Neural progenitor cell (in vitro differentiated cells): Measurements from ENCODE around the gene HOXB9. TPM values are rescaled to one million over a fixed set of nuclear protein-coding genes. Genes with fewer than 3 reads are reported as not detected.

Experiments used
- DNase-seq: peaks from one replicate; pipeline ENCODE4 v3.0.0-alpha.2; 2016; ENCODE audit warnings: low spot score
- H2AFZ ChIP-seq: fragments of 200-600 bp; sonication (generic); replicated peaks from 2 replicates; pipeline ENCODE4 v1.6.1; 2016; ENCODE audit warnings: antibody characterized with exemption
- H3F3A ChIP-seq: fragments of 200-600 bp; sonication (generic); 2 replicates; pipeline ENCODE4 v1.6.1; 2016; ENCODE audit warnings: antibody characterized with exemption, low read depth
- H3K27ac ChIP-seq: fragments of 200-600 bp; sonication (generic); 2 replicates; pipeline ENCODE4 v1.5.1; 2016; ENCODE audit warnings: mild to moderate bottlenecking
- H3K27me3 ChIP-seq: fragments of 200-600 bp; sonication (generic); 2 replicates; pipeline ENCODE4 v1.6.1; 2016; ENCODE audit warnings: mild to moderate bottlenecking, moderate library complexity
- H3K36me3 ChIP-seq: fragments of 200-600 bp; sonication (generic); 2 replicates; pipeline ENCODE4 v1.5.1; 2016
- H3K4me1 ChIP-seq: fragments of 200-600 bp; sonication (generic); 2 replicates; pipeline ENCODE4 v1.6.1; 2016; ENCODE audit warnings: mixed run types
- H3K4me2 ChIP-seq: fragments of 200-600 bp; sonication (generic); 2 replicates; pipeline ENCODE4 v1.6.1; 2016
- H3K4me3 ChIP-seq: fragments of 200-600 bp; sonication (generic); 2 replicates; pipeline ENCODE4 v1.5.1; 2016
- H3K79me2 ChIP-seq: fragments of 200-600 bp; sonication (generic); 2 replicates; pipeline ENCODE4 v1.6.1; 2016; ENCODE audit warnings: low read depth
- H3K9ac ChIP-seq: fragments of 200-600 bp; sonication (generic); 2 replicates; pipeline ENCODE4 v1.6.1; 2016
- H3K9me3 ChIP-seq: fragments of 200-600 bp; sonication (generic); 2 replicates; pipeline ENCODE4 v1.5.1; 2016; ENCODE audit warnings: low read depth
- H4K20me1 ChIP-seq: fragments of 200-600 bp; sonication (generic); 2 replicates; pipeline ENCODE4 v1.6.1; 2016; ENCODE audit warnings: low read depth
- H3K27ac Mint-ChIP-seq: 3 replicates; pipeline ENCODE4 v1.8.0; 2021; ENCODE audit warnings: mixed read lengths
- H3K27me3 Mint-ChIP-seq: 2 replicates; pipeline ENCODE4 v1.8.0; 2022; ENCODE audit warnings: low read depth, mild to moderate bottlenecking, inconsistent platforms, moderate library complexity, mixed read lengths; ENCODE audit not compliant: insufficient read depth
- H3K36me3 Mint-ChIP-seq: 3 replicates; pipeline ENCODE4 v1.8.0; 2021; ENCODE audit warnings: mixed read lengths
- H3K4me1 Mint-ChIP-seq: 3 replicates; pipeline ENCODE4 v1.8.0; 2021; ENCODE audit warnings: mixed read lengths
- H3K4me3 Mint-ChIP-seq: 3 replicates; pipeline ENCODE4 v1.8.0; 2021; ENCODE audit warnings: mild to moderate bottlenecking, moderate library complexity, mixed read lengths
- H3K9me3 Mint-ChIP-seq: 3 replicates; pipeline ENCODE4 v1.8.0; 2020; ENCODE audit warnings: mixed read lengths
- CTCF ChIP-seq: fragments of 200-600 bp; sonication (generic); IDR thresholded peaks from 2 replicates; pipeline ENCODE4 v1.5.1; 2017; ENCODE audit warnings: antibody characterized with exemption, mild to moderate bottlenecking
- EZH2 ChIP-seq: fragments of 200-600 bp; sonication (generic); IDR thresholded peaks from 2 replicates; pipeline ENCODE4 v1.6.1; 2017; ENCODE audit warnings: antibody characterized with exemption, mild to moderate bottlenecking, moderate library complexity
- EZH2phosphoT487 ChIP-seq: fragments of 200-600 bp; sonication (generic); IDR thresholded peaks from 2 replicates; pipeline ENCODE4 v1.6.1; 2017; ENCODE audit warnings: antibody characterized with exemption
- total RNA-seq: library from RNA; depleted of rRNA; stranded (reverse); fragments of >200 nt; gene quantifications from 2 replicates; pipeline ENCODE4 v1.2.3, GENCODE V29; 2015; ENCODE audit warnings: low replicate concordance

HOXB9 gene
- total RNA-seq, 1 donor from 2014 or later = not detected

GRCh38 chr17:48612456-48612853 lies 13.7 kb downstream of the HOXB9 start:
- H3K36me3 Mint-ChIP-seq = no peaks in the 10 kb centered on the region
- H3K79me2 ChIP-seq = no peaks in the 10 kb centered on the region
- peaks cover 92% of the 10 kb centered on the region for H3K27me3 Mint-ChIP-seq
- H3K4me1 Mint-ChIP-seq = peaks cover 11% of the 10 kb centered on the region
- H3K9ac ChIP-seq = no peak overlapping the region
- no peak overlapping the region for H3K4me2 ChIP-seq
- peaks cover 9% of the 10 kb centered on the region for H3F3A ChIP-seq
- peaks cover 3% of the 10 kb centered on the region for H3K9me3 Mint-ChIP-seq
- no peak for TF ChIP-seq CTCF
- peak; percentile 97 for TF ChIP-seq EZH2
- peak; percentile 88 for TF ChIP-seq EZH2phosphoT487
- no peaks in the 10 kb centered on the region for H3K36me3 ChIP-seq
- no peaks in the 10 kb centered on the region for H3K4me1 ChIP-seq
- no peak overlapping the region for H3K27ac Mint-ChIP-seq
- H3K27me3 ChIP-seq = peaks cover 100% of the 10 kb centered on the region
- no peaks in the 10 kb centered on the region for H3K9me3 ChIP-seq
- DNase-seq = no peak
- no peak overlapping the region for H3K4me3 Mint-ChIP-seq
- no peak overlapping the region for H2AFZ ChIP-seq
- no peak overlapping the region for H3K27ac ChIP-seq
- peaks cover 95% of the 10 kb centered on the region for H4K20me1 ChIP-seq
- no peak overlapping the region for H3K4me3 ChIP-seq

GRCh38 chr17:48611681-48612455 lies 14.3 kb downstream of the HOXB9 start:
- H3K9me3 Mint-ChIP-seq = peaks cover 3% of the 10 kb centered on the region
- H3K4me1 ChIP-seq = no peaks in the 10 kb centered on the region
- no peaks in the 10 kb centered on the region for H3K79me2 ChIP-seq
- peaks cover 100% of the 10 kb centered on the region for H3K27me3 ChIP-seq
- DNase-seq = peak; percentile 51
- H3K9ac ChIP-seq = no peak overlapping the region
- no peak for TF ChIP-seq CTCF
- peak; percentile 81 for TF ChIP-seq EZH2
- peak; percentile 23 for TF ChIP-seq EZH2phosphoT487
- H3K36me3 ChIP-seq = no peaks in the 10 kb centered on the region
- no peaks in the 10 kb centered on the region for H3K36me3 Mint-ChIP-seq
- H3K27ac ChIP-seq = no peak overlapping the region
- H3K27me3 Mint-ChIP-seq = peaks cover 92% of the 10 kb centered on the region
- no peak overlapping the region for H2AFZ ChIP-seq
- no peak overlapping the region for H3K27ac Mint-ChIP-seq
- peaks cover 9% of the 10 kb centered on the region for H3F3A ChIP-seq
- H3K4me1 Mint-ChIP-seq = peaks cover 11% of the 10 kb centered on the region
- H3K9me3 ChIP-seq = no peaks in the 10 kb centered on the region
- no peak overlapping the region for H3K4me2 ChIP-seq
- H3K4me3 ChIP-seq = no peak overlapping the region
- no peak overlapping the region for H3K4me3 Mint-ChIP-seq
- H4K20me1 ChIP-seq = peaks cover 95% of the 10 kb centered on the region

- no peak overlapping the region for H3K27ac ChIP-seq
Measured at GRCh38 chr17:48611213-48611612, 14.9 kb downstream of the HOXB9 start.

More at GRCh38 chr17:48611213-48611612, 14.9 kb downstream of the HOXB9 start:
- Histone ChIP-seq H4K20me1 (peaks cover 95% of the 10 kb centered on the region), H3K4me2 (no peak overlapping the region), H3K4me3 (peak overlapping the region; percentile 3), H3K27me3 (peaks cover 100% of the 10 kb centered on the region), H3K9me3 (no peaks in the 10 kb centered on the region), H2AFZ (no peak overlapping the region), H3K79me2 (no peaks in the 10 kb centered on the region), H3K36me3 (no peaks in the 10 kb centered on the region), H3K4me1 (no peaks in the 10 kb centered on the region), H3K9ac (no peak overlapping the region), H3F3A (peaks cover 9% of the 10 kb centered on the region)
- Mint-ChIP-seq H3K36me3 (no peaks in the 10 kb centered on the region), H3K4me3 (peak overlapping the region; percentile 34), H3K9me3 (peaks cover 3% of the 10 kb centered on the region), H3K4me1 (peaks cover 11% of the 10 kb centered on the region), H3K27ac (no peak overlapping the region), H3K27me3 (peaks cover 92% of the 10 kb centered on the region)
- no peak for DNase-seq
- TF ChIP-seq EZH2phosphoT487 (no peak), CTCF (no peak), EZH2 (no peak)
